RPMI7951 (cell line): Measurements from ENCODE around the gene SAMD11. TPM values are rescaled to one million over a fixed set of nuclear protein-coding genes. Genes with fewer than 3 reads are reported as not detected.
A peak's percentile ranks its signal among the peaks of the same experiment; 100 is the strongest.

Experiments used
- DNase-seq: peaks from one replicate; pipeline ENCODE4 v3.0.0-alpha.2; 2012; ENCODE audit warnings: low read depth
- total RNA-seq: library from RNA; depleted of rRNA; stranded (reverse); fragments of >200 nt; shearing (Covaris generic); gene quantifications from 2 replicates; pipeline ENCODE4 v1.2.3, GENCODE V29; 2014

Gene SAMD11
- total RNA-seq, 1 experiment from 2014 or later = 0.48 TPM

DNA sequence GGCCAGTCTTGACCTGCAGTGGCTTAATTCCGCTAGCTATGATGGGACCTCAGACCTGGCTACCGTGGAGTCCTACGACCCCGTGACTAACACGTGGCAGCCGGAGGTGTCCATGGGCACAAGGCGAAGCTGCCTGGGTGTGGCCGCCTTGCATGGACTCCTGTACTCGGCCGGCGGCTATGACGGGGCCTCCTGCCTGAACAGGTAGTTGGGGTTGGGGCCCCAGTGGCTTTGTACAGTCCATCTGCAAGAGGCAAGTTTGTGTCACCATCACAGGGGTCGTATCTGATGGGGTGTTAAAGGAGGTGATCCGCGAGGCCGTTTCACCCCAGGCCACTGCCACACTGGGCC, 39.6 kb downstream of the SAMD11 start:
- no peak for DNase-seq

DNA sequence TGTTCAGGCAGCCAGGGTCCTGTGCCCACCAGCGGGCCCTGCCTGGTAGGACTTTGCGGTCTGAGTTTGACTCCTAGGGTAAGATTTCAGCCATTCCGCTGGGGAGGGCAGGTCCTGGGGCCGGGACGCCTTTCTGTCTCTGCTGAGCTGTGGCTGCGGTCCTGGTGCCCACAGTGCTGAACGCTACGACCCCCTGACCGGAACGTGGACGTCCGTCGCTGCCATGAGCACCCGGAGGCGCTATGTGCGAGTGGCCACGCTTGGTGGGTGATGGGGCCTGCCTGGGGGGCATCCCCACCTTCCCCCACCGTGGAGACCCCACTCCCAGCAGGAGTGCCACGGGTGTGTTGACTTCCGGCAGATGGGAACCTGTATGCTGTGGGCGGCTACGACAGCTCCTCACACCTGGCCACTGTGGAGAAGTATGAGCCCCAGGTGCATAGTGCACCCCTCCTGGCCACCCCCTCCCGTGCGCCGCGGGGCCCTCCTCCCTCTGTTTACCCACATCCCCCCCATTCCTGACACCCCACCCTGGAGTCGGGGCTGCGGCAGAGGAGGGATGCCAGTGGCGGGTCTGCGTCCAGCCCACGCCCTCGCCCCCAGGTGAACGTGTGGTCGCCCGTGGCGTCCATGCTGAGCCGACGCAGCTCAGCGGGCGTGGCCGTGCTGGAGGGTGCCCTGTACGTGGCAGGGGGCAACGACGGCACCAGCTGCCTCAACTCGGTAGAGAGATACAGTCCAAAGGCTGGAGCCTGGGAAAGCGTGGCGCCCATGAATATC, 40.2 kb downstream of the SAMD11 start:
- no peak for DNase-seq

DNA sequence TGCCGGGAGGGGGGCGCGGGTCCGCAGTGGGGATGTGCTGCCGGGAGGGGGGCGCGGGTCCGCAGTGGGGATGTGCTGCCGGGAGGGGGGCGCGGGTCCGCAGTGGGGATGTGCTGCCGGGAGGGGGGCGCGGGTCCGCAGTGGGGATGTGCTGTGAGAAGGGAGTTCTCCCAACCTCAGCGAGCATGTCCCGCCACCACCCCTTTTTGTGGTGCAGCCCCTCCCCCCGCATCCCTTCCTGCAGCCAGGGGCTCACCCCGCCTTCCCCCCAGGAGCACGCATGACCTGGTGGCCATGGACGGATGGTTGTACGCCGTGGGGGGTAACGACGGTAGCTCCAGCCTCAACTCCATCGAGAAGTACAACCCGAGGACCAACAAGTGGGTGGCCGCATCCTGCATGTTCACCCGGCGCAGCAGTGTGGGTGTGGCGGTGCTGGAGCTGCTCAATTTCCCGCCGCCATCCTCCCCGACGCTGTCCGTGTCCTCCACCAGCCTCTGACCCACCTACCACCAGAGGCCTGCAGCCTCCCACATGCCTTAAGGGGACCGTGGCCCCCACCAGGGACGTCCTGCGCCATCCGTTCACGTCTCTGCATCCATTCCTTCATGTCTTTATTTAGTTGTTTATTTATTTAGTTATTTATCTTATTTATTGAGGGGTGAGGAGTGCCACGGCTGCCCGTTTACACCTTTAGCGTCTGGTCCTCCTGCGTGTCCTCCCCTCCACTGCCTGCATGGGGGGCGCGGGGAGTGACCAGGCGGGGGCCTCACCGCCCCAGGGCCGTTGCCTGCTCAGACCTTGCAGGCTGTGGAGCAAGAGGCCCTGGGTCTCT, 41.2 kb downstream of the SAMD11 start:
- DNase-seq = no peak

DNA sequence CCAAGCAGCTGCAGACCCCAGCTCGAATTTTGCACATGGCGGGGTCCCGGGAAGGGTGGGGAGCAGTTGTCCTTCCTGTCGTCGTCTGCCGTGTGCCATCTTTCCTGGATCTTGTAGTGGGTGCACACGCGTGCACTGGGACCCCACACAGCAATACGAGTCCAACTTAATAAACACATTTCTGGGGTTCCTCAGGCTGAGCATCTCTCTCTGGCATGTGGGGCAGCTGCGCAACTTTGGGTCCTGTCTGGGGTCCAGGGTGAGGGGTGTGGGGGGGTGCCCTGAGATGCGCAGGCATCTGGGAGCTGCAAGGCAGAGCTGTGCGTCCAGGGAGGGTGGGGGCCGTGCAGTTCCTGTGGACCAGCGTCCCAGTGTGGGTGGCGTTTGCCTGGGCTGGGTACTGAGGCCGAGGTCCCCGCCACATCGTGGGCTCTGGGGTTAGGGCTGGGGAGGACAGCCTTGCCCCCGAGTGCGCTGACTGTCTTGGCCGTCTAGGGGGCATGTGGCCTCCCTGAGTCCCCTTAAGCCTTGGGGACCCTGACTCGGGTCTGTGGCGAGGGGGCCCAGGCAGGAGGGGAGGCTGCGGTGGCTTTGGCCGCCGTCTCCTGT, 41.9 kb downstream of the SAMD11 start:
- DNase-seq = no peak

DNA sequence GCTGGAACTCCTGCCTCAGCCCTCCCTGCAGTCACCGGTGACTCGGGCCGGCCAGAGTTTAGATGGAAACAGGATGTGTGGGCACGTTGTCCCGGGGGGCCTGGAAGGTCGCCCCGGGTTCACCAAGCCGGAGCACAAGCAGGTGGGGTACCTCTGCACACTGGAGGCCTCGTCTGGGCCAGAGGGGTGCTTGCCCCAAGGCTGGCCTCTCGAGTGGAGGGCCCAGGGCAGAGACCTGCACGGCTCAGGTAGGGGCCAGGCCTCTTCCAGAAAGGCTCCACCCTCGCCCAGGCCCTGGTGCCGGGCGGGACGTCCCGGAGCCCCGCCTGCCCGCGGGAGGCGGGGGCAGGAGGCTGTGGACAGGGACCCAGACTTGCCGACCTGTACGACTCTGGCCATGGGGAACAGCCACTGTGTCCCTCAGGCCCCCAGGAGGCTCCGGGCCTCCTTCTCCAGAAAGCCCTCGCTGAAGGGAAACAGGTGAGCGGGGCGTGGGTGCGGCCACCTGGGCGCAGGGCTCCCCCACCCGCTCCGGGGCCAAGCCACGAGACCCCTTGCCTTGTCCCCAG, 42.5 kb downstream of the SAMD11 start, which contains the start of gene PLEKHN1:
Gene PLEKHN1 (plus strand): TSS at position 348 of the 569 bp plus-strand sequence. CDS start 50 bp downstream, at position 398.
- DNase-seq = peak; percentile 64

DNA sequence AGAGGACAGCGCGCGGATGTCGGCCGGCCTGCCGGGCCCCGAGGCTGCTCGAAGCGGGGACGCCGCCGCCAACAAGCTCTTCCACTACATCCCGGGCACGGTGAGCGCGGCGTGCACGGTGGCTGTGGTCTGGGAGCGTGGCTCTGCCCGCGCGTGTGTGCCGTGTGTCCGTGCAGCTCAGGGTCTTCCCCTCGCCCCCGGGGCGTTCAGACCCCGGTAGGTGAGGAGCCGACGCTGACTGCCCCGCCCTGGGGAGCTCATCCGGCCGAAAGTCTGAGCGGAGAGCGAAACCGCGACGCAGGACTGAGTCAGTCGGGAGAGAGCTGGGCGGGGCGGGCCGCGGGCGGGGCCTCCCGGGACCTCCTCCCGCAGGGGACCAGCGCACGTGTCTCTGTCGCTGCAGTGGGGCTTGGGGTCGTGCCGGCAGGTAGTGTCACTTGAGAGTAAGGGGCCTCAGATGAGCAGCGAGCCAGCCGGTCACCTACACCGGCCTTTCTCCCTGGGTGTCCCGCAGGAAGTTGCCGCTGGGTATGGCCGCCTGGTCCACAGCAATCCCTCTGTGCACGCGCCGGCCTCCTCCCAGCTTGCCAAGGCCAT, 43.1 kb downstream of the SAMD11 start:
- DNase-seq = peak; percentile 70

DNA sequence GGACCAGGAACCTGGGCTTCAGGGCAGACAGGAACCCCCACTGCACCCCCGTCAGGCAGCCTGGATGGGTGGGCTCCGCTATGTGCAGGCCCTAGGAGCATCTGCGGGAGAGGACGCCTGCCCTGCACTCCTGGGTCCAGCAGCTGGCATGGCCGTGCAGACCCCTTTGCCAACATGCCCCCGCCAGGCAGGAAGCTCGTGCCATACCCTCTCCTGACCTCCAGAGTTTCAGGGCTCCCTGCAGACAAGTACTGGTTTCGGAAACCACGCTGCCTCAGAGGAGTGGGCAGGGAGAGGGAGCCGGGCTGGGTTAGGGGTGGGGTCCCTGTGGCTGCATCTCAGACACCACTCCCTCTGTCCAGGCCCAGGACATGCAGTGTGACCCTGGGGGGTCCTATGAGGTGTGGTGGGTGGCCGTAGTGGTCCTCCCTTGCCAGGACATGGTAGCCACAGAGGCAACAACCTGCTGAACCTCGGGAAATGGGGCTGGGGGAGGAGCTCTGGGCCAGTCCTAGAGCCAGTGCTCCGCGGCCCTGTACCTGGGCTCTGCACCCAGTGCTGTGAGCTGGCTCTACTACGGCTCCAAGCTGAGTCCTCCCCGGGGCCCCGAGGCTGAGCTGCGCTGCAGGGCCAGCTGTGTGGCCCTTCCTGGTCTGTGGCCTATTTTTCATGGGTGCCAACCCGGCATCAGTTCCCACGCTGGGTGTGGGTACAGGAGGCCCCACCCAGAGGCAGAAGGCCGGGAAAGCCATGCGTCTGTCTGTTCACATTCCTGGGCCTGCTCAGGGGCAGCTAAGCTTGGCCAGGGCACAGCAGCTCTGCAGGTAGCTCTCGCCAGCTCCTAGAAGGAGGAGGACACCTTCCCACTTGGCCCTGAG, 44.0 kb downstream of the SAMD11 start:
- DNase-seq = no peak

DNA sequence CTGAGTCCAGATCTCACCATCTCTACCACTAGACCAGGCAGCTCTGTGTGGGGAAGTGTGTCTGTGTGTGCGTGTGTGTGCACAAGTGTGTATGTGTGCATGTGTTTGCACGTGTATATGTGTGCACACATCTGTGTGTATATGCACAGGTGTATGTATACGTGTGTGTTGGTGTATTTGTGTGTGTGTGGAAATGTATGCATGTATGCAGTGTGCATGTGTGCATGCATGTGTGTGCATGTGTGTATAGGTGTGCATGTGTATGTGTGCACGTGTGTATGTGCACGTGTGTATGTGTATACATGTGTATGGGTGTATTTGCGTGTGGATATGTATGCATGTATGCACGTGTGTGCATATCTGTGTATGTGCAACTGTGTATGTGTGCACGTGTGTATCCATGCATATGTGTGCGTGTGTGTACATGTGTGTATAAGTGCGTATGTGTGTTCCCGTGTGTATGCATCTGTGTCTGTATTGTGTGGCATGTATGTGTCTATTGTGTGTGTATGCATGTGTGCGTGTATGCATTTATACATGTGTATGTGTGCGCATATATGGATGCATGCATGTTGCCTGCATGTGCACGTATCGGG, 45.6 kb downstream of the SAMD11 start:
- no peak for DNase-seq

DNA sequence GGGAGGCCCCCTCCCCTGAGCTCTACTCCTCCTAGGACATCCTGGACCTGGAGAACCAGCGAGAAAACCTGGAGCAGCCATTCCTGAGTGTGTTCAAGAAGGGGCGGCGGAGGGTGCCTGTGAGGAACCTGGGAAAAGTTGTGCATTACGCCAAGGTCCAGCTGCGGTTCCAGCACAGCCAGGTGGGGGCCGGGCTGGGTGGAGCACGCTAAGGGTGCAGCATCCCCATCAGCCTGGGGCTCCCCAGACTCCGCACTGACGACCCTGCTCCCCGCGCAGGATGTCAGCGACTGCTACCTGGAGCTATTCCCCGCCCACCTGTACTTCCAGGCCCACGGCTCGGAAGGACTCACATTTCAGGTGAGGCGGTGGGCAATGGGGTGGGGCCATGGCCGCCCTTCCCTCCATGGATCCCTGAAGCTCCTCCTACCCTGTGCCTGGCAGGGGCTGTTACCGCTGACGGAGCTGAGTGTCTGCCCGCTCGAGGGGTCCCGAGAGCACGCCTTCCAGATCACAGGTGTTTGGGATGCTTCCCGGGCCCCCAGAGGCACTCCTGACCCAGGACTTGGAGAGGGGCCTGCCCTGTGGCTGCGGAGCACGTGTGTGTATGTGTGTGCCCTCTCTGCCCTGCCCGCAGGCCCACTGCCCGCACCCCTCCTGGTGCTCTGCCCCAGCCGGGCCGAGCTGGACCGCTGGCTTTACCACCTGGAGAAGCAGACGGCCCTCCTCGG, 46.7 kb downstream of the SAMD11 start:
- DNase-seq = no peak

DNA sequence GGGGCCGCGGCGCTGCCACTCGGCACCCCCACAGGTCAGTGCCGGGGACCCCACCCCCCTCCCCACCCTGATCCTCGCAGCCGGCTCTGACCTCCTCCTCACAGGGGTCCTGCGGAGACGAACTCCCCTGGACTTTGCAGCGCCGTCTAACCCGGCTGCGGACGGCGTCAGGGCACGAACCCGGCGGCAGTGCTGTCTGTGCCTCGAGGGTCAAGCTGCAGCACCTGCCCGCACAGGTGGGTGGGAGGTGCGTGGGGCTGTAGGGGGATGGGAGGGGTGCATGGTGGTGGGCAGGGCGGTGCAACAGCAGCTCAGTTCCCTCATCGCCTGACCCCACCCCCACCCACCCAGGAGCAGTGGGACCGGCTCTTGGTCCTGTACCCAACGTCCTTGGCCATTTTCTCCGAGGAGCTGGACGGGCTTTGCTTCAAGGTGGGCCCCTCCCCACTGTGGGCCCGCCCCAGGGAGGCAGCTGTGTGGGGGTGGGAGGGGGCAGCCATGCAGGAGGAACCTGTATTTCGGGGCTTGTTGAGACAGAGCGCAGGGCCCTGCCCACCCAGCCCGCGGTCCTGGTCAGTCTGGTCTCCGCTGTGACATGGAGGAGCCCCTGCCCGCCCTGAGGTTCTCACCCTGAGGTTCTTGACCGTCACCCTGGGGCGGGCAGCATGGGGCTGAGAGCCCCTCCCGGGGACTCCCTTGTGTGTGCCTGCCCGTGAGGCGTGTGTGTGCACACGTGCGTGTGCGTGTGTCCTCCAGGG, 47.4 kb downstream of the SAMD11 start:
- DNase-seq = no peak

DNA sequence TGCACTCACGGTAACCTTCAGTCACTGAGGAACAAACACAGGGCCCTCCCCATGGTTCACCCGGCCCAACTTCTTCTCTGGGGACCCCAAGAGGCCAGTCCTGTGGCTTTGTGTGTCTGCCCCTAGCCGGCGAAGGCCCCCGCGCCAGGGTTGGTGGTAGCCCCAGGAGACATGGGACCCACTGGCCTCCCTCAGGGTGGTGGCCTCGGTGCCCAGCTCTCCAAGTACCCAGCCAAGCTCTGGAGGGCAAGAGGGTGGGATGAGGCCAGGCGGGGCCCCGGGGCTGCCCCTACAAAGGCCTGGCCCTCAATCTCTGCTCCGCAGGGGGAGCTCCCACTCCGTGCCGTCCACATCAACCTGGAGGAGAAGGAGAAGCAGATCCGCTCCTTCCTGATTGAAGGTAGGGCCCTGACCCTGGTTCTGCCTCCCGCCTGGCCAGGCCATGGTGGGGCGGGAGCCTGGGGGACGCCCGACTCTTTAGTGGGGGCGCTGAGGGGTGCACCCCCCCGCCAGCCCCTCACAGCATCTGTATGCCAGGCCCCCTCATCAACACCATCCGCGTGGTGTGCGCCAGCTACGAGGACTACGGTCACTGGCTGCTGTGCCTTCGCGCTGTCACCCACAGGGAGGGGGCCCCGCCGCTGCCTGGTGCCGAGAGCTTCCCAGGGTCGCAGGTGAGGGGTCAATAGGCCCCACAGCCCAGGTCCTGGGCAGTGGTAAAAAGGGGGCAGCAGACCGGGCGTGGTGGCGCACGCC, 48.2 kb downstream of the SAMD11 start:
- no peak for DNase-seq

DNA sequence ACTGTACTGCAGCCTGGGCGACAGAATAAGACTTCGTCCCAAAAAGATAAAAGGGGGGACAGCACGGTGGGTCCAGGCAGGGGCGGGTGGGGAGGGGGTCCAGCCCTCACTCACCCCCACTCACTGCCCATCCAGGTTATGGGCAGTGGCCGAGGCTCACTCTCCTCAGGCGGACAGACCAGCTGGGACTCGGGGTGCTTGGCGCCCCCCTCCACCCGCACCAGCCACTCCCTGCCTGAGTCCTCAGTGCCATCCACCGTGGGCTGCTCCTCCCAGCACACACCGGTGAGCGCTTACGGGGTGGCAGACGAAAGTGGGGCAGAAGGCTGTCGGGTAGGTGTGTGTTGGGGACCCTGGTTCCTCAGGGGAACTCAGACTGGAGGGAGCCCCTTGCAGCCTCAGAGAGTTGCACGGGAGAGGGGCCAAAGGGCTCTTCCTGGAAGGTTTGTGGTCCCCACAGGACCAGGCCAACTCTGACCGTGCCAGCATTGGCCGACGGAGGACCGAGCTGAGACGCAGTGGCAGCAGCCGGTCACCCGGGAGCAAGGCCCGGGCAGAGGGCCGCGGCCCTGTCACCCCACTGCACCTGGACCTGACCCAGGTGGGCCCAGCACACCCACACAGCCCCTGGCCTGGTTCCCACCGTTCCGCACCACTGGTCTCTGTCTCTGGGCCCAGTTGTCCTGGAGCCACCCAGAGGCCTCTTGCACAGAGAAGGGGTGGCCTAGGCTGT, 49.2 kb downstream of the SAMD11 start:
- DNase-seq = no peak

DNA sequence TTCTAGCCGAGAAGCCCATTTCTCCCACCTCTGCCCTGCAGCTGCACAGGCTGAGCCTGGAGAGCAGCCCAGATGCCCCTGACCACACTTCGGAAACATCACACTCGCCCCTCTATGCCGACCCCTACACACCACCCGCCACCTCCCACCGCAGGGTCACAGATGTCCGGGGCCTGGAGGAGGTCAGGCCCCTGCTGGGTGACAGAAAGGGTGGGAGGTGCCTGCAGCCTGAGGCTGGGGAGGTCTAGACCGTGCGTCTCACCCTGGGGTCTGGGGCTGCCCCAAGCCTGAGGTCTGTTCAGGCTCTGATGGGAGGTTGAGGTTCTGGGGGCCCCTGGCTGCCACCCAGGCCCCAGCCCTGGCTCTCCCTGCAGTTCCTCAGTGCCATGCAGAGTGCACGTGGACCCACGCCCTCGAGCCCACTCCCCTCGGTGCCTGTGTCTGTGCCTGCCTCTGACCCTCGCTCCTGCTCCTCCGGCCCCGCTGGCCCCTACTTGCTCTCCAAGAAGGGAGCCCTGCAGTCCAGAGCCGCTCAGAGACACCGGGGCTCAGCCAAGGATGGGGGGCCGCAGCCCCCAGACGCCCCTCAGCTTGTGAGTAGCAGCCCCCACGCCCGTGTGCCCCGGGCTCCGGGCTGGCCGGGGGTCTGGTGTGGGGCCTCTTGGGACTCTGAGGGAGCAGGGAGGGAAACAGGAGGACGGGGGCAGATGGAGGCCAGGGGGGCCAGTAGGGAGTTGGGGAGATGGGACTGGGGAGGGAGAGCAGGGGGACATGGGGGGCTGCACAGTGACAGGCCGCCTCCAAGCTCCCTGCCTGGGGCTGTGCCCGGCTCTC, 50.0 kb downstream of the SAMD11 start:
- DNase-seq = no peak

DNA sequence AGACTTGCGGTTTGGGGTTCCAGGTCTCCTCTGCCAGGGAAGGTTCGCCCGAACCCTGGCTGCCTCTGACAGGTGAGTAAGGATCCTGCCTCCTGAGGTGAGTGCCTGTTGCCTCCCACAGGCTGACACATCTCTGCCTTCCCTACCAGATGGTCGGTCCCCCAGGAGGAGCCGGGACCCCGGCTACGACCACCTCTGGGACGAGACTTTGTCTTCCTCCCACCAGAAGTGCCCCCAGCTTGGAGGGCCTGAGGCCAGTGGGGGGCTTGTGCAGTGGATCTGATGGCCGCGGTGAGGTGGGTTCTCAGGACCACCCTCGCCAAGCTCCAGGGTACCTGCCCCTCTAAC, 50.5 kb downstream of the SAMD11 start:
- DNase-seq = no peak

DNA sequence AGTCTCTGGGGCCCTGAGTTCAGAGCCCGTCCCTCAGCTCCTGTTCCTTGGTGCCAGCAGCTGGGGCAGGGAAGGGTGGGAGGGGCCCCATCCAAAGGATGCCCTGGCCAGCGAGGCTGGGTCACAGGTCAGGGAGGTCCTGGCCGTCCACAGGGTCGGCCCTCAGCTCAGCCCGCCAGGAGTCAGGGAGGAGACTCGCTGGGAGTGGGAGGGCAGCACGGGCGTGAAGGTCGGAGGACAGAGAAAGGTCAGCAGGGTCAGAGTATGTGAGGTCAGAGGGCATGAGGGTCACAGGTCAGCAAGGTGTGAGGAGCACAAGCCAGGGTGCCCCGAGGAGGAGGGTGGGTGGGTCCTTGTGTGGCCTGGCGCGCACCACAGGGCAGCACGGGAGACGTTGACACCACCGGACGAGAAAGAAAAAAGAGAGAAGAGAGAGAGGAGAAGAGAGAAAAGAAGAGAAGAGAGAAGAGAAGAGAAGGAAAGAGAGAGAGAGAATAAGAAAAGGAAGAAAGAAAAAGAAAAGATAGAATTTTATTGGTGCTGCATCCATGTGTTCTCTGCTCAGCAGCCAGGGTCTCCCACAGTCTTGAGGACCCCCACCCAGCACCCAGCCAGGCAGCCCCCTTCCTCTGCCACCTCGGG, 51.1 kb downstream of the SAMD11 start:
- no peak for DNase-seq

DNA sequence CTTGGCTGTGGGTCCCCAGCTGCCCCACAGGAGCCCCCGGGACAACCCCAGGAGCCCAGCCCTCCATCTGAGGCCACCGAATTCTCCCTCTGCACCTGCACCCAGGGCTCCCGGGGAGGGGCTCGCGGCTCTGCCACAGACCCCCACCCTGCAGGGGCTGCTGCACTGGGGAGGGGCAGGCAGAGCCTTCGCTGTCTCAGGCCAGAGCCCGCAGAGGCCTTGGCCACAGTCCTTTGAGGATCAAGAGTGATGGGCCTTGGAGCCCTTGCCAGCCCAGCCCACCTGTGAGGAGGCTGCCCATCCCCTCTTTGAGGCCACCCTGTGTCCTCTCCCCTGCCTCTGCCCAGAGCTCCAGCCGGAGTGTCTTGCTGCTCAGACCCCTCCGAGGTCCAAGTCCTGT, 51.6 kb downstream of the SAMD11 start:
- no peak for DNase-seq
